Psoas muscle (tissue), 8 donors: ENCODE data around the gene TFAP2A. TPM values are rescaled to one million over a fixed set of nuclear protein-coding genes. Genes with fewer than 3 reads are reported as not detected.

Experiments used
- ATAC-seq, 4 donors: fragments of 200-7000 bp; cut with Tn5 transposase; one replicate each; pipeline ENCODE4 v1.9.1; 2020; ENCODE audit warnings: moderate library complexity in 3 of 4, mild to moderate bottlenecking in 2 of 4
- DNase-seq, 2 donors: peaks; one replicate each; pipeline ENCODE4 v3.0.0-alpha.2; 2020
- H3K27ac ChIP-seq: fragments of 200-600 bp; one replicate; pipeline ENCODE4 v1.8.0; 2022
- H3K27me3 ChIP-seq, 3 donors: fragments of 200-600 bp in 1 of 3; one replicate each; pipeline versions ENCODE4 v1.6.1 to v1.8.0; 2013 to 2022; ENCODE audit warnings: low read length in 2 of 3, mild to moderate bottlenecking in 2 of 3, moderate library complexity in 1 of 3; ENCODE audit not compliant: insufficient read depth in 3 of 3
- H3K36me3 ChIP-seq, 2 donors: fragments of 200-600 bp in 1 of 2; one replicate each; pipeline versions ENCODE4 v1.6.1 to v1.8.0; 2013 to 2022; ENCODE audit warnings: low read depth in 1 of 2, mild to moderate bottlenecking in 1 of 2, moderate library complexity in 1 of 2; ENCODE audit not compliant: insufficient read depth in 1 of 2
- H3K4me1 ChIP-seq: fragments of 200-600 bp; one replicate; pipeline ENCODE4 v1.8.0; 2022
- H3K4me3 ChIP-seq: fragments of 200-600 bp; one replicate; pipeline ENCODE4 v1.8.0; 2022; ENCODE audit warnings: mild to moderate bottlenecking
- H3K9me3 ChIP-seq: fragments of 200-600 bp; one replicate; pipeline ENCODE4 v1.8.0; 2022
- WGBS, 3 donors: extraction: QIAGEN DNeasy Blood & Tissue Kit; methylation state at CpG; one replicate each; pipeline versions ENCODE4 v1.1.6 to v1.1.7; 2013; 5-methylcytosine and 5-hydroxymethylcytosine counted together
- intact Hi-C, 2 donors: fragments of 100-400 bp; cut with DNase I; formaldehyde crosslinking; loops; one replicate each; pipeline versions ENCODE4 v1.11.0 to v1.14.2; 2022
- polyA plus RNA-seq, 3 donors: library from polyadenylated mRNA; stranded (reverse); fragments of 200-250 nt; gene quantifications; one replicate each; pipeline ENCODE4 v1.2.3, GENCODE V29; 2013
- total RNA-seq, 4 donors: library from RNA; stranded (reverse); fragmentation: NEBNext Ultra II Directional in 2 of 4; extraction: Animal tissue kit (Norgen Biotek cat#: 25700) in 2 of 4; gene quantifications; one replicate each; pipeline versions ENCODE4 v1.2.1 to v1.2.4, GENCODE V29; 2021 to 2023
- TF ChIP-seq, protein P1 (sequence below): fragments of 200-600 bp; IDR thresholded peaks from one replicate; pipeline ENCODE4 v1.8.0; 2022; ENCODE audit warnings: antibody characterized with exemption
- donor health status: healthy with polysubstance abuse.
- donor health status: DM: no; HTN: no; CAD: no; lungs with moderate emphysema.
- donor health status: Bipolar disorder and iron deficiency.
- donor health status: healthy.
- donor health status: DM: yes; HTN: yes; CAD: no.
- donor health status: DM: no; HTN: no; CAD: no.
- donor health status: DM: no; HTN: no; CAD: no.
- donor health status: DM: yes; HTN: yes; CAD: no.

TFAP2A gene
- total and polyA plus RNA-seq, 7 donors: under 0.01 to 0.15 TPM; not detected in 5

DNA sequence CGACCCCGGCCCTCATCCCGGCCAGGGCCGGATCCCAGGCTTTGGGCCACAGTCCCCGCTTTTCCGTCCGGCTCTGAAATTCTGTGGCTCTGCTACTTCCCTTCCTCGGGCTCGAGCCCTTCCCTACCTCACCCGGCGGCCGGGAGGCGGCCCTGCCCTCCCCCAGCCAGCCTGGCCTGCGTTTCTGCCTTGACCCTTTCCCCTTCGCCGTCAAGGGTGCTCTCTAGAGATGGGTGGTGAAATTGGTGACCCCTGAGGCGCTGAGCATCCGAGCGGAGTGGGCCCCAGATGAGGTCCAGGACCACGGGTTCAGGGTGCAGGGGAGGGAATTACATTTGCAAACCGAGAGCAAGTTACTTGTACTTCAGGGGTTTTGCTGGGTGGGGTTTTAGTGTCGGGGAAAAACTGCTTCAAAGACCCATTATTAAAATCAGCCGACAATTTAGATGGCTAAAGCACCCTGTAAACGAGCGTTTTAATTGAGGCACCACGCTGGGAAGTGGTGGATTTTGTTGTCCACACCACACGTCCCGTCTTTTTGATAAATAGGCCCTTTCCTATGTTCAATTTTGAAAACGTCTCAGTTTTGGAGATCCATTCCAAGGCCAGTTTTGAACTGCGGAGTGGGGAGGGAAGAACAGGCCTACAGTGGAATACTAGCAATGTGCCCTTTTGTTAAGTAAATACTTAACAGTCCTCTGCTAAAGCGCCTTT lies 9.9 kb downstream of the TFAP2A start:
- H3K4me3 ChIP-seq: peak overlapping the region; percentile 71
- TF ChIP-seq, protein P1, sequence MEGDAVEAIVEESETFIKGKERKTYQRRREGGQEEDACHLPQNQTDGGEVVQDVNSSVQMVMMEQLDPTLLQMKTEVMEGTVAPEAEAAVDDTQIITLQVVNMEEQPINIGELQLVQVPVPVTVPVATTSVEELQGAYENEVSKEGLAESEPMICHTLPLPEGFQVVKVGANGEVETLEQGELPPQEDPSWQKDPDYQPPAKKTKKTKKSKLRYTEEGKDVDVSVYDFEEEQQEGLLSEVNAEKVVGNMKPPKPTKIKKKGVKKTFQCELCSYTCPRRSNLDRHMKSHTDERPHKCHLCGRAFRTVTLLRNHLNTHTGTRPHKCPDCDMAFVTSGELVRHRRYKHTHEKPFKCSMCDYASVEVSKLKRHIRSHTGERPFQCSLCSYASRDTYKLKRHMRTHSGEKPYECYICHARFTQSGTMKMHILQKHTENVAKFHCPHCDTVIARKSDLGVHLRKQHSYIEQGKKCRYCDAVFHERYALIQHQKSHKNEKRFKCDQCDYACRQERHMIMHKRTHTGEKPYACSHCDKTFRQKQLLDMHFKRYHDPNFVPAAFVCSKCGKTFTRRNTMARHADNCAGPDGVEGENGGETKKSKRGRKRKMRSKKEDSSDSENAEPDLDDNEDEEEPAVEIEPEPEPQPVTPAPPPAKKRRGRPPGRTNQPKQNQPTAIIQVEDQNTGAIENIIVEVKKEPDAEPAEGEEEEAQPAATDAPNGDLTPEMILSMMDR: no peak
- peaks cover 10% of the 10 kb centered on the region for H3K4me1 ChIP-seq
- H3K9me3 ChIP-seq: no peaks in the 10 kb centered on the region
- H3K27ac ChIP-seq: peak overlapping the region; percentile 17
- DNase-seq: no peak
- no peak for ATAC-seq
- intact Hi-C loops: no loop called here
- peaks cover 14 to 69% (median 14%) of the 10 kb centered on the region in 3 donors for H3K27me3 ChIP-seq
- WGBS, 3 donors: 49 to 53% (median 53%) methylated on average over 31 of the region's 31 CpGs
- H3K36me3 ChIP-seq: no peaks in the 10 kb centered on the region

DNA sequence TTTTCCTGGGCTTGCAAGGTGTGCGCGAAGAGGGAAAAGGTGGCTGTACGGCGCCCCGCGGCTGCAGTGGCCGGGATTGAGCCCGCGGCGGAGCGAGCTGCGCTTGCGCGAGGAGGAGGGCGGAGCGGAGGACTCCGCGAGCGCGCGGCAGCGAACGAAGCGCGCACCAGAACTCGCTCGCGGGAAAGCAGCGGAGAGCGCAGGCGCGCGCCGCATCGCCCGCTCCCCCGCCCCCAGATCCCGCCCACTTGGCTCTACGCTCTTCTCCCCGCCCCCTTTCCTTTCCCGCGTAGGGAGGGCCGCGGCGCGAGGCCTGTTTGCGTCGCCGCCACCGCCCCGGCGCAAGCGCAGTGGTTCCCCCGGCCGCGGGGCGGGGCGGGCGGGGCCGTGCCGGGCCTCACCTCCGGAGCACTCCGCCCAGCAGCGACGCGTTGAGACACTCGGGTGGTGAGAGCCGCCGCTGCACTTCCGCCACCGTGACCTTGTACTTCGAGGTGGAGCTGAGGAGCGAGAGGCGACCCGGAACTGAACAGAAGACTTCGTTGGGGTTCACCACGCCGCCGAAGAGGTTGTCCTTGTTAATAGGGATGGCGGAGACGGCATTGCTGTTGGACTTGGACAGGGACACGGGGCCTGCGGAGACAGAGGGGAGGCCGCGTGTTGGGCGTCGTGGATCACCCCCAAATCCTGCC lies 10.6 kb downstream of the TFAP2A start:
- ATAC-seq (peak; percentile 96 to 98 (median 98)), DNase-seq (peak; percentile 87 to 93)
- H3K36me3 ChIP-seq: no peaks in the 10 kb centered on the region
- peak overlapping the region; percentile 71 for H3K4me3 ChIP-seq
- H3K9me3 ChIP-seq: no peaks in the 10 kb centered on the region
- peak overlapping the region; percentile 17 for H3K27ac ChIP-seq
- H3K4me1 ChIP-seq: peaks cover 10% of the 10 kb centered on the region
- peaks cover 15 to 69% (median 17%) of the 10 kb centered on the region in 3 donors for H3K27me3 ChIP-seq
- intact Hi-C loops: no loop called here
- TF ChIP-seq, protein P1: peak; percentile 22
- WGBS, 3 donors: 2 to 4% (median 2%) methylated on average over 44 to 87 of the region's 87 CpGs

DNA sequence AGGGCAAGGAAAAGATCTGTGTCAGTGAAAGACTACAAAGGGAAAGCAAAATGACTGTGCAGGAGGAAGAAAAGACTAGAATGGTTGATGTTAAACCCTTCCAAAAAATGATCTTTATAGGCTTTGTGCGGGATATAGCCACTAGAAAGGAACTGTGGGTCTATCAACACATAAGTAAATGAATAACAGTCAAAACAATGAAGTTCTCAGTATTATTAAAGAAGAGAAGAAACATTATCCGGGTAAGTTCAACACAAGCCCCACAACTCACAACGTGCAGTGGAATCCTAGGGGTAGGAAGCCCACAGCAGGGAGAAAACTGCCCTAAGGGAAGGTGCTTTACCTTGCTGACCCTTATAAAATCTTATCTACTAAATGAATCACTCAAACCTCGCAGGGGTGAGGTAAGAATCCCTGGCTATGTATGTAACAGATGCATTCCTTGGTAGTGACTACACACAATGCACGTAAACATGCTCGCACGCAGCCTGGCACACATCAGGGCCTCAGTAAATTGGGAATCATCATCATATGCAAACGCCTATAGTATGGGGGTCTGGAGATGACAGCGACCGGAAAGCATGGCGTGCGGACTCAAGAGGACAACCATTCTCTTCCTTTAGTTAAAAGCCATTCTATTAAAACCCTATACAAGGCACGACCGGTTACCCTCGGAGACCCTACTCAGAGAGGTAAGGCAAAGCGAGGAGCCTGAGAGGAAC lies 11.3 kb downstream of the TFAP2A start:
- TF ChIP-seq, protein P1: no peak
- peak overlapping the region; percentile 17 for H3K27ac ChIP-seq
- no peaks in the 10 kb centered on the region for H3K36me3 ChIP-seq
- peak overlapping the region; percentile 71 for H3K4me3 ChIP-seq
- DNase-seq (no peak), ATAC-seq (no peak)
- H3K27me3 ChIP-seq: peaks cover 18 to 69% (median 19%) of the 10 kb centered on the region in 3 donors
- intact Hi-C loops: no loop called here
- WGBS, 3 donors: 3 to 5% (median 4%) methylated on average over 16 of the region's 16 CpGs
- H3K4me1 ChIP-seq: peaks cover 10% of the 10 kb centered on the region
- H3K9me3 ChIP-seq: no peaks in the 10 kb centered on the region

DNA sequence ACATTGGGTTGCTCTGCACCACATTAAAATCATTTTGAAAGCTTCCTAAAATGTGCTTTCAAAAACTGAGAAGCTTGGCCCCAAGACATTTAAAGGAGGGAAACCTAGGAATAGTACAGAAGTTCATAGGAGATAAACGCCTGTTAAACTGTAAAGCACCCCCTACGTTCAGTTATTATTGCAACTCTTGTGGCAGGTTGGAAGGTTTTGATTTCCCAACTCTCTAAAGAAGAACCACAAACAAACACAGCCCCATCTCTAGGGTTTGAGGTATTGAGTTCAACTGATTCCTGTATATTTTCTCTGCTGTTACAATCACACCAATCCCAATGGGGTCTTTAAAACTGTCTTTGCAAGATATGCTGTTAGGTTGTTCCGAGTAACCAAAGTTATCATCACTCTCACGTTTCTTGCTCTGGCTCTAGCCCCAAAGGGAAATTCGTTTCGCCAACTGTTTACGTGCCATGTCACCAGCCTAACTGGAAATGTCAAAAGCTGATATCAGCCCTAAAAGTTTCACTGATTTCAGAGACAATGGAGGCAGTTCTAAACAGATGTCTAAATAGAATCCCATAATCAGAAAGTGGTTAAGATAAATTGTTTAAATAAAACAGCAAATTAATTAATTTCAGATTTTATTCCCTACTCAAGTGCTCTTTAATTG lies 12.1 kb downstream of the TFAP2A start:
- intact Hi-C loops: no loop called here
- no peak overlapping the region for H3K4me3 ChIP-seq
- H3K4me1 ChIP-seq: peaks cover 10% of the 10 kb centered on the region
- no peaks in the 10 kb centered on the region for H3K9me3 ChIP-seq
- H3K27me3 ChIP-seq: peaks cover 18 to 69% (median 22%) of the 10 kb centered on the region in 3 donors
- ATAC-seq: no peak
- no peak for DNase-seq
- TF ChIP-seq, protein P1: no peak
- no peak overlapping the region for H3K27ac ChIP-seq
- H3K36me3 ChIP-seq: no peaks in the 10 kb centered on the region
- 37 to 47% (median 39%) methylated on average over 7 of the region's 7 CpGs for WGBS, 3 donors
